Stimulated activated CD4-positive, alpha-beta T cell treated with anti-CD3 and anti-CD28 coated beads, Interleukin-15, amount 100 ng/mL, for 48 hours (primary cell): ENCODE results near the gene ANKRD11.
"Not testable (repeated sequence)": the region's sequence is repeated elsewhere in the genome, so short reads cannot be mapped to it uniquely, and the experiment has no call there.

Experiments
- DNase-seq, 2 donors: peaks; one replicate each; pipeline ENCODE4 v3.0.0-alpha.2; 2020; ENCODE audit warnings: low read depth in 2 of 2

ANKRD11 gene

GRCh38 chr16:89349947-89350633, 140.3 kb downstream of the ANKRD11 start:
- DNase-seq = no peak

GRCh38 chr16:89347807-89348206, 142.6 kb downstream of the ANKRD11 start:
- no peak for DNase-seq

- no peak for DNase-seq
Observed at GRCh38 chr16:89346869-89347268, 143.5 kb downstream of the ANKRD11 start.

GRCh38 chr16:89345642-89346150, 144.7 kb downstream of the ANKRD11 start:
- no peak for DNase-seq

GRCh38 chr16:89344846-89345611, 145.3 kb downstream of the ANKRD11 start:
- no peak for DNase-seq

GRCh38 chr16:89344458-89344834, 145.9 kb downstream of the ANKRD11 start:
- no peak for DNase-seq

- no peak for DNase-seq
Observed at GRCh38 chr16:89343501-89344457, 146.6 kb downstream of the ANKRD11 start.

- no peak for DNase-seq
Observed at GRCh38 chr16:89341697-89342694, 148.4 kb downstream of the ANKRD11 start.

- no peak for DNase-seq
Observed at GRCh38 chr16:89341279-89341678, 149.1 kb downstream of the ANKRD11 start.

GRCh38 chr16:89338863-89339262, 151.5 kb downstream of the ANKRD11 start:
- DNase-seq = no peak

GRCh38 chr16:89337965-89338364, 152.4 kb downstream of the ANKRD11 start:
- no peak for DNase-seq

GRCh38 chr16:89335803-89336485, 154.4 kb downstream of the ANKRD11 start:
- no peak for DNase-seq

- DNase-seq = no peak
Observed at GRCh38 chr16:89334988-89335802, 155.2 kb downstream of the ANKRD11 start.

GRCh38 chr16:89334461-89334860, 155.9 kb downstream of the ANKRD11 start:
- DNase-seq = no peak

GRCh38 chr16:89334050-89334449, 156.3 kb downstream of the ANKRD11 start:
- DNase-seq = no peak

GRCh38 chr16:89333401-89334001, 156.9 kb downstream of the ANKRD11 start:
- not testable (repeated sequence) for DNase-seq

GRCh38 chr16:89332902-89333245, 157.5 kb downstream of the ANKRD11 start:
- no peak for DNase-seq

- DNase-seq = no peak
Observed at GRCh38 chr16:89332243-89332901, 158.0 kb downstream of the ANKRD11 start.
